ENCODE measurements around the gene CD44.
"Not testable (repeated sequence)": the region's sequence is repeated elsewhere in the genome, so short reads cannot be mapped to it uniquely, and the experiment has no call there.

Gene CD44

GRCh38 chr11:35216962-35217678 is 78.1 kb downstream of the CD44 start:
- DNase-seq, result no peak

- DNase-seq, result peak; percentile 73
Measured at GRCh38 chr11:35218956-35219355, 80.0 kb downstream of the CD44 start.

GRCh38 chr11:35223371-35223796 is 84.4 kb downstream of the CD44 start:
- peak; percentile 97 for DNase-seq

- peak; percentile 61 for DNase-seq
Measured at GRCh38 chr11:35223991-35224390, 85.0 kb downstream of the CD44 start.

GRCh38 chr11:35225946-35226520 is 87.1 kb downstream of the CD44 start:
- no peak for DNase-seq

GRCh38 chr11:35226756-35227155 is 87.8 kb downstream of the CD44 start:
- DNase-seq, result not testable (repeated sequence)

- peak; percentile 45 for DNase-seq
Measured at GRCh38 chr11:35227576-35228327, 88.8 kb downstream of the CD44 start.

- DNase-seq, result no peak
Measured at GRCh38 chr11:35228328-35228725, 89.4 kb downstream of the CD44 start.

- no peak for DNase-seq
Measured at GRCh38 chr11:35230388-35230787, 91.4 kb downstream of the CD44 start.

- no peak for DNase-seq
Measured at GRCh38 chr11:35231076-35231860, 92.3 kb downstream of the CD44 start.

GRCh38 chr11:35232891-35233330 is 93.9 kb downstream of the CD44 start:
- DNase-seq, result no peak

- DNase-seq, result no peak
Measured at GRCh38 chr11:35233518-35233917, 94.5 kb downstream of the CD44 start.

- DNase-seq, result no peak
Measured at GRCh38 chr11:35234460-35235156, 95.6 kb downstream of the CD44 start.

GRCh38 chr11:35235157-35235468 is 96.1 kb downstream of the CD44 start:
- DNase-seq, result no peak

GRCh38 chr11:35235498-35235897 is 96.5 kb downstream of the CD44 start:
- no peak for DNase-seq

GRCh38 chr11:35235936-35236666 is 97.1 kb downstream of the CD44 start:
- peak; percentile 58 for DNase-seq

- DNase-seq, result peak; percentile 84
Measured at GRCh38 chr11:35236667-35237003, 97.7 kb downstream of the CD44 start.

GRCh38 chr11:35237351-35237750 is 98.4 kb downstream of the CD44 start:
- no peak for DNase-seq

- peak; percentile 41 for DNase-seq
Measured at GRCh38 chr11:35237860-35238715, 99.1 kb downstream of the CD44 start.

GRCh38 chr11:35238882-35239281 is 99.9 kb downstream of the CD44 start:
- DNase-seq, result no peak

- no peak for DNase-seq
Measured at GRCh38 chr11:35239471-35240075, 100.6 kb downstream of the CD44 start.

Data from fibroblast of upper back skin (primary cell).